Stimulated activated CD8-positive, alpha-beta memory T cell treated with anti-CD3 and anti-CD28 coated beads, Interleukin-2, amount 100 ng/mL, for 1 hour (primary cell): ENCODE results near the gene PODNL1.
"Not testable (repeated sequence)": the region's sequence is repeated elsewhere in the genome, so short reads cannot be mapped to it uniquely, and the experiment has no call there.

Source experiments
- DNase-seq, 2 donors: peaks; one replicate each; pipeline ENCODE4 v3.0.0-alpha.2; 2020; ENCODE audit warnings: low read depth in 2 of 2

PODNL1 gene

DNA sequence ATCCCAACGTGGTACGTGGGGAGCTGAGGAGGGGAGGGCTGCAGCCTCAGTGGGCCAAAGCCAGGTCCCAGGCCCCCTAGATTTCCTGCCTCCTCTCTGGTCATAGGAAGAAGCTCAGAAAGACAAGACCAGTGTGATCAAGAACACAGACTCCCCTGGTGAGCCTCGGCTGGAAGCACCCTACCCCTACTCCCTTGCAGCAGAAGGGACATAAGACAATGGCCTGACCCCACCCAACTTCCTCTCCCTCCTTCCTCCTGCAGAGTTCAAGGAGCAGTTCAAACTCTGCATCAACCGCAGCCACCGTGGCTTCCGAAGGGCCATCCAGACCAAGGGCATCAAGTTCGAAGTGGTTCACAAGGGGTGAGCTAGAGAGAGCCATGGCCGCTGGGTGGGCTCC is 11.5 kb downstream of the PODNL1 start:
- no peak for DNase-seq

DNA sequence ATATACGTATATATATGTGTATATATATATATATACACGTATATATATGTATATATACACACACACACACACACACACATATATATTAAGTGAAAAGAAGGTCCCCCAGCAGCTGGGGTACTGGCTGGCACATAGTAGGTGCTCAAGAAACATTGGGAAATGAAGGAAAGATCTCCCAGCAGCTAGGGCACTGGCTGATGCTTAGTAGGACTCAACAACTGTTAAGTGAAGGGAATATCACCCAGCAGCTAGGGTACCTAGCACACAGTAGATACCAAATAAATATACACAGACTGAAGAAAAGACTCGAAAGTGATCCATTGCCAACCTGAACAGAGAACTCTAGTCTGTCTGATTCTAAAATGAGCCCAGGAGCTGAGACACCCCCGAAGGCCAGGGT is 12.2 kb downstream of the PODNL1 start:
- no peak for DNase-seq

DNA sequence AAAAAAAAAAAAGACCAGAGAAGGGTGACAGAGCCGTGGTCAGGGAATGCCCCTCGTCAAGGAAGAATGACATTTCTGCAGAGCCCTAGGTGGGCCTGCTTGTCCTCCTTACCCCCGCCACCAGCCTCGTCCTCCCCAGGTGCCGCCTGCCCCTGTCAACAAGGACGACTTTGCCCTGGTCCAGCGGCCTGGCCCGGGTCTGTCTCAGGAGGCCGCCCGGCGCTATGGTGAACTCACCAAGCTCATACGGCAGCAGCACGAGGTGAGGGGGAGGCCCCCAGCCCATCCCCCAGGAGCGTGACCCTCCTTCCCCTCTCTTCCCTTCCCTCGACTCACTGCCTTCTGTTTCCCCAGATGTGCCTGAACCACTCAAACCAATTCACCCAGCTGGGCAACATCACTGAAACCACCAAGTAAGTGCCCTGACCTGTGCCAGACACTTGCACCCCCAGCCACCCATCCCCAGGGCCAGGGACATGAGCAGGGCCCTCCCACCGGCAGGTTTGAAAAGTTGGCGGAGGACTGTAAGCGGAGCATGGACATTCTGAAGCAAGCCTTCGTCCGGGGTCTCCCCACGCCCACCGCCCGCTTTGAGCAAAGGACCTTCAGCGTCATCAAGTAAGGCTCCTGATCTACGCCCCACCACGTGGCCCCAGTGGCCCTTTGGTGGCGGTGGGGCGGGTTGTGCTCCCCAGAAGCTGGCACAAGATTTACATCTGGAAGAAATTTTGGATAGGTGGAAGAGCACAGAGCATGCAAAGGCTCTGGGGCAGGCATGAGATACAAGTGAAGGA is 14.8 kb downstream of the PODNL1 start:
- DNase-seq, result no peak

DNA sequence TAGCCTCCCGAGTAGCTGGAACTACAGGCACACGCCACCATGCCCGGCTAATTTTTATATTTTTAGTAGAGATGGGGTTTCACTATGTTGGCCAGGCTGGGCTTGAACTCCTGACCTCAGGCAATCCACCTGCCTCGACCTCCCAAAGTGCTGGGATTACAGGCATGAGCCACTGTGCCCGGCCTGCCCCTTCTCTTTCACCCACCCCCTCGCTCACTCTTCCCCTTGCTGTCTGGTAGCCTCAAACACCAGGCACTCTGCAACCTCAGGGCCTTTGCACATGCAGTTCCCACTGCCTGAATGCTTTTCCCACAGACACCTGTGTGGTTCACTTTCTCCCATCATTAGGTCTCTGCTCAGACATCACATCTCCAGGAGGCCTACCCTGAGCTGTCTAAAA is 16.1 kb downstream of the PODNL1 start:
- not testable (repeated sequence) for DNase-seq

DNA sequence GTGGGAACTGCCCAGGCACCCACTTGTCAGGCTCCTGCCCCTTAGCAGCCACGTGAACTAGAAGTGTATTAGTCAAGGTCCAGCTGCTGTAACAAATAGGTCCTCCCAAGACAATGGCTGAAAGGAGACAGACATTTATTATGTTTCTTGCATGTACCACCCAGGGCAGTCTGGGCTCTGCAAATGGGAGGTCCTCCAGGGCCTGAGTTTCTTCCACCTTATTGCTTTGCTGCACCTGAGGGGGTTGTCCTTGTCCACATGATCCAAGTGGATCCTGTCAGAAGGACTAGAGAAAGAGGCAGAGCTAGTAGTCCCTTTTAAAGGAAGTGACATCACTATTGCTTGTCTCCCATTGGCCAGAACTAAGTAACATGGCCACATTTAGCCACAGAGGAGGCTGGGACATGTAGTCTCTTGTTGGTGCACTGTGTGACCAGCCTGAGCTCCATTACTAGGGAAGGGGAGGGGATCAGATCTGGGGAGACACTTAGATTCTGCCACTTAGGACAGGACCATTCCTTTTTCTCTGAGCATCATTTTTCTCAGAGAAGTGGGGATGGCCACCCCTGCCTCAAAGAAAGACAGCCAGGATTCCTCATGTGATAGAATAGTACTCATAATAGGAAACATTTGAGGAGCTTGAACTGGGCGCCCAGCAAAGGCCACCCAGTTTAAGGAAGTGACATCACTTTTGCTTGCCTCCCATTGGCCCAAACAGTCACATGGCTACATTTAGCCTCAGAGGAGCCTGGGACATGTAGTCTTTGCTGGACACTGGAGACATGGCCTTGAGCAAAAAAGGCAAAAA is 17.1 kb downstream of the PODNL1 start:
- no peak for DNase-seq

DNA sequence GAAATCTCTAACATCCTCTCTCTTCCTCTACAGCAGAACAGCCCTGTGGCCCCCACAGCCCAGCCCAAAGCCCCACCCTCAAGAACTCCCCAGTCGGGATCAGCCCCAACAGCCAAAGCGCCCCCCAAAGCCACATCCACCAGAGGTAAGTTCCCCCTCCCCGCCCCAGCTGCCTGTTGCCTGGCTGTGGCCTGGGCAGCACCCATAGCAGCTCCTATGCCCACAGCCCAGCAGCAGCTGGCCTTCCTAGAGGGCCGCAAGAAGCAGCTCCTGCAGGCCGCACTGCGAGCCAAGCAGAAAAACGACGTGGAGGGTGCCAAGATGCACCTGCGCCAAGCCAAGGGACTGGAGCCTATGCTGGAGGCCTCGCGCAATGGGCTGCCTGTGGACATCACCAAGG is 17.7 kb downstream of the PODNL1 start:
- DNase-seq, result no peak

DNA sequence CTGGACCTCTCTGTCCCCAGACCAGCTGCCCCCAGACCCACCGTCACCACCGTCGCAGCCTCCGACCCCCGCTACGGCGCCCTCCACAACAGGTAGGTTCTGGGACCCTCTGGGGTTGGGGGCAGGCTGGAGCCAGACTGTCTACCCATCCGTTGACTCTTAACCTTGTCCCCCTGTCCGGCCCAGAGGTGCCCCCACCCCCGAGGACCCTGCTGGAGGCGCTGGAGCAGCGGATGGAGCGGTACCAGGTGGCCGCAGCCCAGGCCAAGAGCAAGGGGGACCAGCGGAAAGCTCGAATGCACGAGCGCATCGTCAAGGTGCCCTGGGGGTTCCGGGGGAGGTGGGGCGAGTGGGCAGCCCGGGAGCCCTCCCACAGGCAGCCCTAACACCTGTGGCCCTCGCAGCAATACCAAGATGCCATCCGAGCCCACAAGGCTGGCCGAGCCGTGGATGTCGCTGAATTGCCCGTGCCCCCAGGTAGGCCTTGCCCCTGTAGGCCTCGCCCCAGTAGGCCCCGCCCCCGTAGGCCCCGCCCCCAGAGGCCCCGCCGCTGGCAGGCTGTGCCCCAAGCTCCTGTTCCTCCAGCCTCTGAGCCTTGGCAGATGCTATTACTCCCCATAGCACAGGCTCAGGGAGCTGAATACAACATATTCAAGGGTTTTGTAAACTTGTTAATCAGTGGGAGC is 19.3 kb downstream of the PODNL1 start:
- DNase-seq, result no peak

DNA sequence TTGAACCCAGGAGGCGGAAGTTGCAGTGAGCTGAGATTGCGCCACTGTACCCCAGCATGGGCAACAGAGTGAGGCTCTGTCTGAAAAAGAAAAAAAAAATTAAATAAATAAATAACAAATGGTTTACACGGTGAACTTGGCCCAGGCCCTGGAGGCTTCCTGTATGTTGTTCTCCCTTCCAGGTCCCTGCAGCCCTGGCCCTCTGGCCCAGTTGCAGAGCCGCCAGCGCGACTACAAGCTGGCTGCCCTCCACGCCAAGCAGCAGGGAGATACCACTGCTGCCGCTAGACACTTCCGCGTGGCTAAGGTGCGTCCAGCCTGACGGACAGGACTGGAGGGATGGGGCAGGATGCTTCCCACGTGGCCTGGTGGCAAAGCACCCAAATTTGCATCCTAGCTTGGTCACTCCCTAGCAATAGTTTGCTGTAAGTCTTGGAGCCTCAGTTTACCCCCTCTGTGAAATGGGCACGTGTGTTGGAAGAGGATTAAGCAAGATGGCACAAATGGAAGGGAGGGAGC is 20.3 kb downstream of the PODNL1 start:
- DNase-seq, result no peak

DNA sequence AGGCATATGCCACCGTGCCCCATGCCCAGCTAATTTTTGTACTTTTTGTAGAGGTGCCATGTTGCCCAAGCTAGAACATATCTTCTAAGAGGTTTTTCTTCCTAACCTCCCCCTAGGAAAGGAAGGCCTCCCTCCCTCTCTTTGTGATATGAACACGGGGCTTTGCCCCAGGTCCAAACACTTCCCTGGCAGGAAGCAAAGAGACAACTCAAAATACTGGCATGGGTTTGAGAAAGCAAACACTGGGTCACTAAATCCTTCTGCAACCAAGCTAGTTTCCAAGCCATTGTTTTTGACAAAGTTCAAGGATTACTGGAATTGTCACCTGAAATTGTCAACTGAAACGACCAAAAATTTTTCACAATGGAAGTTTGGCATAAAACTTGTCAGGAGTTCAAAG is 23.4 kb downstream of the PODNL1 start:
- DNase-seq, result no peak

DNA sequence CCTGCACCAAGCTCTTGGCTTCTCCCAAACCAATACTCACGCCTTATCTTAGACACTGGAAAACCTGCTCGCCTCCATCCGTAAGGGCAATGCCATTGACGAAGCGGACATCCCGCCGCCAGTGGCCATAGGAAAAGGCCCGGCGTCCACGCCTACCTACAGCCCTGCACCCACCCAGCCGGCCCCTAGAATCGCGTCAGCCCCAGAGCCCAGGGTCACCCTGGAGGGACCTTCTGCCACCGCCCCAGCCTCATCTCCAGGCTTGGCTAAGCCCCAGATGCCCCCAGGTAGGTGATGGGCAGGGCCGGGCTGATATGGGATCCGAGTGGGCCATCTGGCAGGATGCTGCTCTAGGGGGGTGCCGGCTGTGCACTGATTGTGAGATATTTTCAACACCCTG is 24.9 kb downstream of the PODNL1 start:
- DNase-seq, result no peak

DNA sequence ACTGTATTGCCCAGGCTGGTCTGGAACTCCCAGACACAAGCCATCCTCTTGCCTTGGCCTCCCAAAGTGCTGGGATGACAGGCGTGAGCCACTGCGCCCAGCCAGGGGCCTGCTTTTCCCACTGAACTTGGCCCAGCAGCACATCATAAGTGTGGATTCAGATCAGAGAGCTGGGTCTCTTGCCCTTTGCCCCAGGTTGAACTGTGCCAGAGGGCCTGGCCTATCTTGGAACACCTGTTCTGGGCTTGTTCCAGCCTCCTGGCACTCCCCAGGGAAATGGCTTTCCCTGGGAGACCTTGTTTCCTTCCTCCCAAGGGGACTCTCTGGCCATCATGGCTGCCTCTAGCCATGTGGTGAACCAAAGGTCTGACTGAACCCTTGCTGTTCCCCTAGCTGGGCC is 28.8 kb downstream of the PODNL1 start:
- DNase-seq, result no peak

DNA sequence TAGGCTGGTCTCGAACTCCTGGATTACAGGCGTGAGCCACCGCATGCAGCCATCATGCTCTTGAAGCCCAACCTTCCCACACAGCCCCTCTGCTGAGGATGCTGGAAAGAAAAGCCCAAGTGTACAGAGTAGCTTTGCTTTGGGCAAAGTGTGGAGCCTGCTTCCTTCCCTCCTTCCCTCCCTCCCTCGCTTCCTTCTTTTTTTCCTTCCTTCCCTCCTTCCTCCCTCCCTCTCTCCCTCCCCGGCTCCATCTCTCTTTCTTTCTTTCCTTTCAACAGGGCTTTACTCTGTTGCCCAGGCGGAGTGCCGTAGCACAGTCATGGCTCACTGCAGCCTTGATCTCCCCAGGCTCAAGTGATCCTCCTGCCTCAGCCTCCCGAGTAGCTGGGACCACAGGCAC is 29.5 kb downstream of the PODNL1 start:
- no peak for DNase-seq

DNA sequence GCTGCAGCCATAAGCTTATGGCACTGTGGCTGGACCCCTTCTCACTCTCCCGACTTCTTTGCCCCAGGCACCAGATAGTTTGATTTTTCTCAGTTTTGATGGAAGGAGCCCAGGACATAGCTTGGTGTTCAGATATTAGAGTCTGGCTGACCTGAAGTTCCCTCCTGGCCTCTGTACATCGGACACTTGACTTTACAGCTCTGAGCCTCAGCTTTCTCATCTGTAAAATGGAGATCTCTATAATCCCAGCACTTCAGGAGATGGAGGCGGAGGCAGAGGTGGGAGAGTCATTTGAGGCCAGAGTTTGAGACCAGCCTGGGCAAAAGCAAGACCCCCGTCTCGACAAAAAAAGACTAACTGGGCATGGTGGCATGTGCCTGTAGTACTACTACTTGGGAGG is 31.3 kb downstream of the PODNL1 start:
- no peak for DNase-seq

DNA sequence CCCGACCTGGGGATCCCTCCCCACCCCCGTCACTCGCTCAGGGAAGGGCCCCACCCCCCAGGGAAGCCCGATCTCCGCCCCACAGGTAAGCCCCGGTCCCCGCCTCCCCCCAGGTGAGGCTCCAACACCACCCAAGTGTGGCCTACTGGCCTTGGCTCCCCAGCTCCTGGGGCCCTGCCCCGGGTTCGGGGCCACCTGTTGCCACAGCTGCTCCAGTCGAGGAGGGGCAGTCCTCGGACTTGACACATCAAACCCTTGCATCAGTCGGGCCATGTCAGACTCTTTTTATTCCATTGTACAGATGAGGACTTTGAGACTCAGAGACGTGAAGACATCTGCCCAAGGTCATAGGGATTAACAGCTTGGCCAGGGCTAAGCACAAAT is 31.7 kb downstream of the PODNL1 start:
- no peak for DNase-seq

DNA sequence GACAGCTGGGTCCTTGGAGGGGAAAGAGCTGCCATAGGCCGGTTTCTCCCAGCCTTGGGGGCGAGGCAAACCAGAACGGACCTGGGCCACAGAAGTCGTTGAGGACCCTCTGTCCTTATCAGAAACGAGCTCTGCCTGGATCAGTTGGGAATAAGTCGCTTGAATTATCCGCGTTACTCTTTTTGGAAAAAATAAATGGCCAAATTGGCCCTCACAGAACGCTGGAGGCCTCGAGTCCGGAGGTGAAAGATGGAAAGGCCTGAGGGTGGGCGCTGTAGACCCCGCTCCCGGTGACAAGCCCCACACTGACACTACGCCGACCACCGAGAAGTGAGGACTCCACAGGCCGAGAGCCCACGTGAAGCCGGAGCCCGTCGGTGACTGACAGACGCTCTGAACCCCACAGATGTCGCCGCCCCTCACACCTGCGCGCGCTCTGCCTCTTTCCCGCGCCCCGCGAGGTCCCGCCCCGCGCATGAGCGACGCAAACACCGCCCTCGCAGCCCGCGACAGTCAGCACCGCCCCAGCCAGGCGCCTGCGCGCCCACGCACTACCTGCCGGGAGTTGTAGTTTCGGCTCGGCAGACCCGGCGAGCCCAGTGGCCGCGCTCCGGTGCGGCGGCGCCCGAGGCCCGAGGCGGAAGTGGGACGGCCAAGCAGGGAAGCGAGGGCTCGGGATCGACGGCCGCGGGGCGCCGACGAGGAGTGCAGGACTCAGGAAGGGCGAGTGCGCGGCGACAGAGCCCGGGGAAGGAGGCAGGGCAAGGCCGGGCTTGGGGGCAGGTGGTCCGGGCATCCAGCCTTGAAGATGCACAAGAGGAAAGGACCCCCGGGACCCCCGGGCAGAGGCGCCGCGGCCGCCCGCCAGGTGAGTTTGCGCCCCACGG is 32.3 kb downstream of the PODNL1 start, which contains the start of the genes BRME1 and CC2D1A:
Gene BRME1, minus strand, starts transcription at position 484 of the 887 bp plus-strand sequence. CDS start 1,225 bp downstream, outside the sequence.
Gene CC2D1A, plus strand, starts transcription at position 568 of the 887 bp plus-strand sequence. Its CDS starts 241 bp downstream, at position 809.
- peak; percentile 84 to 91 for DNase-seq

DNA sequence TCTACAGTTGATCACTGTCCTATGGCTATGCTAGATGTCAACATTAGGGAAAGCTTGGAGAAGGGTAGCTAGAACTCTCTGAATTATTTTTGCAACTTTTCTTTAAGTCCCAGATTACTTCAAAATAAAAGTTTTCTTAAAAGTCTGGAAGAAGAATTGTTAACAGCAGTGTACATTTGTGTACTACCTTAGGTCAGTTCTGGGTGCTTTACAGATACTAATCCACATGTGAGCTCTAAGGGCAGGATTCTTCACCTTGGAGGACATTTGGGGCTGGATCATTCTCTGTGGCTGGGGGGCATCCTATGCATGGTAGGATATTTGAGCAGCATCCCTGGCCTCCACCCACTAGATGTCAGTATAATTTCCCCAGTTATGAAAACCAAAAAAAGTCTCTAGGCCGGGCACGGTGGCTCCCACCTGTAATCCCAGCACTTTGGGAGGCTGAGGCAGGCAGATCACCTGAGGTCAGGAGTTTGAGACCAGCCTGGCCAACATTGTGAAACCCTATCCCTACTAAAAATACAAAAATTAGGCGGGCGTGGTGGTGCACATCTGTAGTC is 35.1 kb downstream of the PODNL1 start:
- no peak for DNase-seq

DNA sequence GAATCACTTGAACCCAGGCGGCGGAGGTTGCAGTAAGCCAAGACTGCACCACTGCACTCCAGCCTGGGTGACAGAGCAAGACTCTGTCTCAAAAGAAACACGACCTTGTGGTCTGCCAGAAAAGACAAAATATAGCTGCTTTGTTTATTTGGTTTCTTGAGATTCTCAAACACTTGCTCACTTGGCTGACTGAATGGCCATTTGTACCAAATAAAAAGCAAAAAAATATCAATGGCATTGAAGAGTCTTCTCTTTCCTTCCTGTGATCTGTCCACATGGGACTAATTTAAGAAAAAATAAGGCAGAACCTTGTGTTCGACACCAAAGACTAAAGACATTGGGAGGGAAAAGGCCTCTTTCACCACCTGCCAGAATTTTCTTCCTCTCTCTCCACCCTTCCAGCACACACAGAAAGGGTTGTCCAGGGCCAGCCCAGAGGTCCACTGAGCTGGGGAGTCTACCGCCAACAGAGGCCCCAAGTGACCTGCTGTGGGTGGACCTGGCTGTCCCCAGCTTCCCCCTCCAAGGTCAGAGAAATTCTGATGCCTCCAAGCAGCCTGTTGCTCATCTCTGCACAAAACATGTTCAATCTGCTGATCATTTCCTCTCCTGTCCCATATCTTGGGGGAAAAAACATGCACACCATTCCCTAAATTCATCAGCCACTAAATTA is 38.2 kb downstream of the PODNL1 start:
- DNase-seq, result no peak

DNA sequence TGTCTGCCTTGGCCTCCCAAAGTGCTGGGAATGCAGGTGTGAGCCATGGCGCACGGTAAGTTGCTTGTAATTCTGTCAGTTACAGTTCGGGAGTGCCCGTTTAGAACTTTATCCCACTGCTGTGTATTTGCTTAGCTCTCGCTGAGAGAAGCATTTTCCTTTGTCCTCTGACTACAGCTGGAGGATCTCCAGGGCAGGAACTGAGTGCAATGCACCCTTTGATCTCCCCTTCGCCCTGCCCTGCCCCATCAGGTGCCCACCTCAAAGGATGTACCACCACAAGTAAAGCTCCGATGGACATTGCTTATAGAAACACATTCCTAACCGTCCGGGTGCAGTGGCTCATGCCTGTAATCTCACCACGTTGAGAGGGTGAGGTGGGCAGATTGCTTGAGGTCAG is 38.8 kb downstream of the PODNL1 start:
- no peak for DNase-seq

DNA sequence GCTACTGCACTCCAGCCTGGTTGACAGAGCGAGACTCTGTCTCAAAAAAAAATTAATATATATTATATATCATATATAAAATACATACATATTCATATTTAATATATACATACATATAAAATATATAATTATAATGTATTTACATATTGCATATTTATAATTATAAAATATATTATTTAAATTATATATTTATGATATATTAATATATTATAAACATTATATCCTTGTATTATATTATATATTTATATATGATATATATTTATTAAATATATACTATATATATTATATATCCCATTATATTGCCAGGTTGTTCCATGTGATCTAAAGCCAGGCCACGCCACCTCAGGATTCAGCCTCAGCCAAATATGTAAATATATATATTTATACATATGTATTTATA is 42.0 kb downstream of the PODNL1 start:
- DNase-seq, result no peak

DNA sequence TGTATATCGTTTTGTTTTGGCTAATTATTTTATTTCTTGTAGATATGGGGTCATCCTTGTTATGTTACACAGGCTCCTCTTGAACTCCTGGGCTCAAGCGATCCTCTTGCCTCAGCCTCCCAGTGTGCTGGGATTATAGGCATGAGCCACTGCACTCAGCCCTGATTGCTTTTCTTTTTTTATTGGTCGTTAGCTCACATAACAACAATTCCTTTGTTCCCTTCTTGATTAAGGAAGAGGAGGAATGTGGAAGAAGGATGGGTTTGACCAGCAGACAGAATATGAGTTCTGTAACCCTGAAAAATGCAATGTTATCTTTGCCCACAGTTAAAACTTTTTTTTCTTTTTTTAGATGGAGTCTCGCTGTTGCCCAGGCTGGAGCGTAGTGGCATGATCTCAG is 43.7 kb downstream of the PODNL1 start:
- no peak for DNase-seq
